ENCODE data around the gene USP6NL.
A peak's percentile ranks its signal among the peaks of the same experiment; 100 is the strongest.

USP6NL gene

DNA sequence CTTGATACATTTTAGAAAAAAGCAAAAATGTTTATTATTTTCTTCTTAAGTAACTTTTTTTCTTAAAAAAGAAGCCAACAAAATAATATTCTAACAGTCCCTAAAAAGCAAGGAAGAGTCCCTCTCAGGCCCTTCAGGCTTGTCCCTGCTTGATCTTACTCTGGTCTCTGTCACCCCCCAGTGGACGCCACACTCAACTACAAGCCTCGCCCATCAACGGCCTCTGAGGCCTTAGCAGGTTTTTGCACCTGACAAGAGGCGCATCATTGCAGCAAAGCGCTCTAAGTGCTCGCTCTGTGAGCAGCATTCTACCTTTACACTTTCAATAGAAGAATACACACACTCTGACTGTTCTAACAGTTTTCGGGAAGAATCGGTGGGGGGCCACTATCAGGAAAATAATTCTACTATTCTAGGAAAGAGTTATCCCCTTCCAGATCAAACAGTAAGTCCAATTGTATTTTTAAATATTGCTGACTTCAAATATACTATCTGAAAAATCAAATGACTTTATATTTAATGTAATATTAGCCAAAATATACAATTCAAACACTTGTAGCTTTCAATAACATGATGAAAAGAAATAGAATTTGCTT, 139.2 kb downstream of the USP6NL start:
- DNase-seq = peak; percentile 59 to 69

DNA sequence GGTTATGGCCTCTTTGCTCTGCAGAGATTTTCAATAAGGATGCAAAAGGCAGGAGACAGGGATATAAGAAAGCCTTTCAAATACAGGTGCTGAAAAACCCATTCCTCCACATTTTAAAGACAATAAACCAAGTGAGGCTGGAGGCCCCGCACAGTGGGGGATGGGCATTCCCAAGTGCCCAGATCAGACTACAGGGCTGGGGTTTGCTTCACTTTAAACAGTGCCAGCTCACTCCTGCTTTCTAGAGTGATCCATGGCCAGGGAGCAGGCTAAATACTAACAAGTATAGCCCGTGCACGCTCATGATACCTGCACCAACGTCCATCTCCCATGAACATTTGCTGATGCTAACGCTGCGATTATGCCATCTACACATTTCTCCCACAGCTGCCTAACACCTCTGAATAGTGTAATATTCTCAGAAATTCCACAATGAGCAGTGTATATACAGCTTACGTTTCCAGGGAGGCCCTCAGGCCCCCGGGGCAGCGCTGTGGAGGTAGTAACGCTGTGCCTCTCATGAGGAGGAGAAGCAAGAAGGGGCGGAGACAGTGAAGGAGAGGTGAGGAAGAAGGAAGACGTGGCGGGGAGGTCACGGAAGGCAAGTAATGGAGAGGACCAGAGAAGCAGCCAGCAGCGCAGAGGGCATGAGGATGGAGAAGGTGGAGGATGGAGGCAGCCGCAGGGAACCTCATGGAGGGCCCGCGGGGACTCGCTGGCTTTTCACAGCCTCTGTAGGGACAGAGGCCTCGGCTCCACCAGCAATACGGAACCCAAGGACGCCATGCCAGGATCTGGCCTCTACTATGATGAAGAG, 141.7 kb downstream of the USP6NL start:
- no peak for DNase-seq

DNA sequence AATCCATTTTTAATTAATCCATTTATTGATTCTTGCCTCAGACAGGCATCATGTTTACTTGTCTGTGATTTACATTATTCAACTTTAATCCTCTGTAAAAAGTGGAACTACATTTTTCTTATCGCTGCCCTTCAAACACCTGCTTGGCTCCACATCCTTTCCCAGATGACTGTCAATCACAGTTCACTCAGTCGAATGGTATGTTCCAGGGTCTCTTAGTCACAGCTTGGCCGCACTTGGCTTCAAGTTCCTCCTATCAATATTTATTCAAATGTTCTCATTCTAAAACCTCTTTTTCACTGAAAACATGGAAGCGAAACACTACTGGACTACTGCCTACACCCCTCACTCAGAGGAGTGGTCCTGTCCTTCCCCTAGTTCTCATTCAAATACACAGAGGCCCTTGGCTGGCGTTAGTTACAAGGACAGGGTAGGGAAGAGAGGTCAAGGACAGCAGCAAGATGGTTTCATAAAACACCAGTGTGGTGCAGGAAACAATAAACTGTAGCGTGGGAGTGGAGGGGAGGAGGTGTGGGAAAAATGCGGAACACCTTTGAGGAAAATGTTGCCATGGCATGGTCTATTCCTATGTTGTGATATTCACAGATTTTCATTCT, 143.2 kb downstream of the USP6NL start:
- no peak for DNase-seq

DNA sequence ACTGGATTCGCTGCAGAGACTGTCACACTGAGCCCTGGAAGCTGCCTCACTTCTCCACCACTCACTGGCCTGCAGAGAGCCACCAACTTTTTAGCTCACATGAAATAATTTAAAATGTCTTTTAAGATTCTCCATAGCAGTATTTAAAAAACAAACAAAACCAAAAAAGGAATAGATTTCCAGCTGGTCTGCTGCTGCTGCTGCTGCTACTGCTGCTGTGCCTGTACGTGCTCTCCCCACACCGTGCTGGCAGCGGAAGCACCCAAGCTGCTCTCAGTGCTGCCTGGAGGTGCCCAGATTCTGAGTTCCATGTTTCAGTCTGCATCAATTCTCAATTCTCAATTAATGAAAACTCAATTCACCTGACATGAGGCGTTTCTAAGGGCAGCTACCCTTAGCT, 146.0 kb downstream of the USP6NL start:
- no peak for DNase-seq

DNA sequence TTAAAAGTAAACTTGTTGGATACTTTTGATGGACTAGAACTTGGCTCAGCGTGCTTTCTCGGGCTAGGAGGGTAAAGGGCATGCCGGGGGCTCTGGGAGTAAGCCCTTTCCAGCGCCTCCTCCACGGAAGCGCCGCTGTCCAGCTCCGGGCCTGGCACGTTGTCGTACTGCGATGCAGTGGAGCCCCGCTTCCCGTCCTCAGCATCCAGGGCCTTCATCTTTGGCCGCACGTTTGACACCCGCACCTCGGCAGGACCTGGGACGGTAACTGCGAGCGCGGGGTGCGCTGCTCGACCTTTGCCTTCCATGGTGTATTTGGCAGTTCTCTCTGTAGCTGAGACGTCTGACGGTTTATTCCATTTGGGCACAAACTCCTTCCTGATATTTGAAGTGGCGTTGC, 148.3 kb downstream of the USP6NL start:
- DNase-seq = no peak

DNA sequence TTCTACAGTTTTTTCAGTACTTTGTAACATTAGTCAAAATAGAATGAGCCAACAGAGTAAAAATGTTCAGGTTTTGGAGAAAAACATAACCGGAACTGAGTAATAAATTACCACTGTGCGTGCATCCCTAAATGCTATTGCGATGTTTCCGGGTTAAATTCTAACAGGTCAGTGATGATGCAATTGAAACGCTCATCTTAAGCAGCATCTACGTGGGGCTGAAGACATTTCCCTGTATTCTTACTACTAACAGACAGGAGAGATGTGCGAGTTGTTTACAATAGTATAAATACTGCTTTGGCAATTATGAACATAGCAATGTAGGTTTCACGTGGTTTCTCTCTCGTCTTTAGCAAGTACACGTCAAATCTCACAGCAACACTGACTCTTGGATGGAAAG, 149.4 kb downstream of the USP6NL start:
- DNase-seq = no peak

DNA sequence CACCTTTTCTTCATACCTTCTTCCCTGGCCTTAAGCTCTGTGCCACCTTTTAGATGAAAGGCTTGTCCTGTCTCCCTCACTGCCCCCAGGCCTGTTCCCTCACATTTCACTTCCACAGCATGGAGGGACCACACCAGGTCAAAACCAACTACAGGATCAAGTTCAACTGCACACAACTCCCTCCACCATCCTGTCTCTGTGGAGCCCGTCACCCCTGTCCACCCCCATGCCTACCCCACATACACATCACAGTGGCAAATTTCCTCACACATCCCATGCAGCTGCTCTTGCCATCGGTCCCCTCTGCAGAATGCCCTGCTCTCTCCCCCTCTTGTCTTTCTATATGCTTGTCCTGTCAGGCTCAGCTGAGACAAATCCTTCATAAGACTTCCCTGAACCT, 154.1 kb downstream of the USP6NL start:
- DNase-seq = no peak

DNA sequence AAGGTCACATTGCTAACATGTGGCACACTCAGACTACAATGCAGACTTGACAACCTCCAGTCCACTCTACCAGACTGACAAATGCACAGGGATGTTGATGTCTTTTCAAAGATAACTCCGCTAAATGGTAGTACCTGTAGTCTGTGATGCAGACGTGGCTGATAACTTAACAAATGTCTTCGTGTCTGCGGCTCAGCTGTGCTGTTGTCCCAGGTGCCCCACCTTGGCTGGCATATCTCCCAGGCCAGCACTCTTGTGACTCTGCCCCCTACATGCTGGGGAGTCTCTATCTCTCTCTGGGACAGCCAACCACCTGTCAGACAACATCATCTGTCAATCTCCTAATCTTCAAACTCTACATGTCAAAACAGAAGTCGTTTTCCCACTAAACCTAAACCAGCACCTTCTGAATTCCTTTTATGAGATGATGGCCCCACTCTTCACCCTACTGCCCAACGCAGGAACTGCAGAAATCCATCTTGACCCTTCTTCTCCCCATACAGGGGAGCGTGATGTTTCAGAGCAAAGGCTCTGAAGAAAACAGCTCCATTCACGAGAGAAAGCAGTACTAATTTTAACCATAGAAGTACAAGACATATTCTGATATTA, 156.4 kb downstream of the USP6NL start:
- no peak for DNase-seq

DNA sequence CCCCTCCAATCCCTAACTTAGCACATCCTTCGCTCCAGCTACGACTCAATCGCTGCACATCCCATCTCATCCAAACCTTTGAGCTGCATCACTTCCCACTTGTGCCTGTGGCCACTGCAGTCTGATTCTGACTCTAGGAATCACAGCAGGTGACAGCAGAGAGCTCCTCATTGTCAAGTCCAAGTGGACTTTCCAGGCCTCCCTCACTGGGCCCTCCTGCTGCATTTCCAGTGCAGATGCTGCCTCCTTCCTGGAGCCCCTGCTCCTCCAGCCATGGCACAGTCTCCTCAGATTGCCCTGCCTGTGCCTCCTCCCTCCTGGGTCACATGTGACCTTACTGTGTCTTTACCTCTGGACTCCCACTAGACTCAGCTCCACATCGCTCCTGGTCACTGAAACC, 157.3 kb downstream of the USP6NL start:
- DNase-seq = no peak

DNA sequence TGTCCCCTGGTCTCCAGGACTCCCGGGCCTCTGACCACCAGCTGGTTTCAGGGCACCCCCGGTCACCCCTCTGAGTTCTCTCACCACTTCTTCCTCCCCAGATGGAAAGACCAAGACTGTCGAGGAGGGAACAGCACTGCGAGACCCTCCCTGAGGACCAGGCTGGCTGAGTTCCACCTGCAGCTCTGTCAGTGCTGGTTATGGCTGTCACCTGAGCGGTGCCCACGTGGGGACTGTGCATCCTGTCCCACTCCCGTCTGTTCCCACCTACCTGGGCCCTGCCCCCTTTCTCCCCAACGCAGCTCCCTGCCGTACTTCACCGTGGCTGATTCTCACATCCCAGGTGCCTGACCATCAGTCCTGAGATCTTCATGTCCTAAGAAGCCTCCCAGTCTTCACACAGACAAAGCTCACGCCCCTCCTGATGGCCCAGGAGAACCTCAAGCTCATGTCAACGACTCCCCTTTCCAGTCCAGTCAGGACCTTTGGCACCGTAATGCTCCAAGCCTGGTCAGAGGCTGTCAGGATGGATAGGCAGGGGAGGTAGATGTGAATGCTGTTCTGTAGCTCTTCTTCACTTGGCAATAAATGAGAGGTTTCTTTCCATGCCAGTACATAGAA, 159.7 kb downstream of the USP6NL start:
- no peak for DNase-seq

DNA sequence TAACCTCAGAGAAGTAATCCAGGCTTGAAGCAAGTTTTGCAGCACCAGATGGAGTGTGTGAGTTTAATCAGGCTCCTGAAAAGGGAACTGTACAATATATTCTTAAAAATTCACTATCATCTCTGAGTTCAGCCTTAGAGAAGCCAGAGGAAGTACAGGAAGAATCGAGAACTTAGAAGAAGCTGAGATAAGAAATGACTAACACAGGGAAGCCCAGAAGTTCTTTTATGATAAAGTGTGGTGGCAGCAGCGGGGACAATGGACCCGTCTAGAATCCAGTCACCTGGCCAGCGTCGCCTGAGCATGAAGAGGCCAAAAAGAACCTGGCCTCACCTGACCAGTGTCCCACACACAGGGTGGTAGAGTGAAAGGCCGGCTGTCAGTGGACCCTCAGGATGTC, 161.0 kb downstream of the USP6NL start:
- DNase-seq = no peak

DNA sequence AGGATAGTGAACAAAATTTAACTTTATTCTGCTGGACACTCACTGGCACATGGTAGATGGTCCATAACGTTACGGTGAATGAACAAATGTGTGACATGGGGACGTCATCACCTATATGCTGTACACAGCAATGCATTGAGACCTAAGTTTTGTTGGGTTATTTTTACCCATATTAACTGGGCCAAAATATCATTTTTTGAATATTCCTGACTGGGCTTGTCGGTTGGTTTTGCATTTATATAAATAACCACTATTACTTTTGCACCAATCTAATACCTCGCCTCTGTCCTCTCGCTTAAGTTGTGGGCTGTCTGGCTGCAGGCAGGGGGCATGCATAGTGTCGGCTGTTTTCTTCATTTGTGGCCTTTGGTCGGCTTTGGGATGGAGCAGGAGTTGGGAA, 161.7 kb downstream of the USP6NL start:
- DNase-seq = no peak

DNA sequence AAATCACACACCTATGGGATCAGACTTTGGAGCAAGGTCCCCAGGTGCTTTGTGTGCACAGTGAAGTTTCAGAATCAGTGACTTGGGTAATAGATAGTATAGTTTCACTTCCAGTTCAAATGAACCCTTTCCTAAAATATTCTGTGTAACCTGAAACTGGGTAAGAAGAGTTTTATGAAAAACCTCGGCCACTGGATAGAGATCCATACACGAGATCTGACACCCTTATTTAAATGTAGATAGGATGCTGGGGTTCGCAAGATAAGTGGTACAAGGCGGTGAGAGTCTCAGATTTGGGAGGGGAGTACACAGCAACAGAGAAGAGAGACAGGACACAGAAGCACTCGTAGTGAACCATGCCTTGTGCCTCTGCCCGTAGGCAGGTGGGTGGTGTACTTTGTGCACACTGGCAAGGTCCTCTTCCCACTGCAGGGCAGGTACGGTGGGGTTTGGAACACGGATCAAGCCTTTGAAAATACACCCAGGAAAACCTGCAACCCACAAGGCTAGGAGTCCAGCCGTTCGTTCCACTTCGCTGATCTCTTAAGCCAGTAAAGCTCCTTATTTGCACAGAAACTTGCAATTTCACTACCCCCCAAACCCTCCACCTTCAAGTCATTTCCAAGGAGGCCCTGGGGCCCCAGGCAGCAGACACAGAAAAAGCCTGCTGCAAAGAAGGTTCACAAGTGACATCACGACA, 162.8 kb downstream of the USP6NL start:
- no peak for DNase-seq

DNA sequence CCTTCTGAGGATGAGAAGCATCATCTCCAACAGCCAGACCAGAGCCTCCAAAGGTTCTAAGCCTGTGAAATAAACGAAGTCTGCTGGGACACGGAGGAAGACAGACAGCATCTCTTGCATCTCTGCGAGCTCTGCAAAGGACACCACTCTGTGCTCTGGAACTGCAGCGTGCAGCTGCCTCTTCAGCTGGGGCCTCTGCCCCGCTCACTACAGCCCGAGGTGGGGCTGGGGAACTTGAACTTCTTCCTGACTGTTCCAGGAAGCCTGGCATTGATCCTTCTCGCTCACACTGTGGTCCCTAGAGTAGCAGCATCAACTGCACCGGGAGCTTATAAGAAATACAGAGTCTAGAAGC, 163.3 kb downstream of the USP6NL start:
- no peak for DNase-seq

DNA sequence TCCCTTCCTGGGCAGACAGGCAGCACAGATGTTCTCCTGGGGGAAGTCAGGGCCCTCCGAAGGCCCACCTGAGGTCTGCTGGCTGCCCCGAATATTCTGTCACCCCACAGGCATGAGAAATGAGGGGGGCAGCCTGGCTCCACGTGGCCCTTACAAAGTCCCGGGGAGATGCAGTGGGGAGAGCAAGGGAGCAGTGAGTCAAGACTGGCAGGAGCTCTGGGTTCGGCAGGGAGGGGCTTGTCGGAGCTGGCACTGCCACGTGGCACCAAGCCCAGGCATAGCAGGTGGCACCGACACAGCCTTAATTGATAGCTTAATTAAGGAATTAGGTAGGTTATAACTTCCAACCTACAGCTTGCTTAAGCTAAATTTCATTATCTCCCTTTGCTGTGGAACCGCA, 163.9 kb downstream of the USP6NL start:
- no peak for DNase-seq

DNA sequence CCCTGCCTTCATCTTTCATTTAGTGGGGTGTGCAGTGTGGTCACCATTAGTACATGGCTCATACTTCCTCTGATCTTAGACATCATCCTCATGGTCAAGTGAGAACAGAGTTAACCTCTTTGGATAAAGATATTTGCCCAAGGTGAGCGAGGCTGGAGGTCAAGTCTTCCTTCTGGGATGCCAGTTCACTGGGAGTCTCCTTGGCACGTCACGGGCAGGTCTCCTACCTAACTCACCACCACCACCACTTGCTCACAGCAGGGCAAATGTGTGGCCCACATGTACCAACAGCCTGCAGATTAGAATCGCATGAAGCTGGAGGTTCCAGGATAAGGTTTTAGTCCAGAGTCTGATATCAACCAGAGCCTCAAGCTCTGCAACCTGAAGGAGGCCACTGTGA, 164.6 kb downstream of the USP6NL start:
- DNase-seq = no peak

DNA sequence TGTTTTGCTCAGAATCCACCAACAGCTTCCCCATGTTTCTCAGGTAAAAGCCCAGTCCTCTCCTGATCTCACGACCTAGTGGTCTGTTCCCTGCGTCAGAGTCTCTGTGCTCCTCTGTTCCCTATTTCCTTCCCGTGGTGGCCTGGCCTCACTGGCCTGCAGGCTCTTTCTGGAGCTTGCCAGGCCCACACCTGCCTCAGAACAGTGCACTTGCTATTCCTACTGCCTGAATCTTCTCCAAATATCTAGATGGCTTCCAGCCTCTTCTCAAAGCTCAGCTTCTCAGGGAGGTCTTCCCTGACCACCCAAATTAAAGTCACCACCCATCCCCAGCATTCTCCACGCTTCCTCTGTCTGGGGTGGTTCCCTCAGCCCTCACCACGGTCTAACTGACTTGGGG, 165.3 kb downstream of the USP6NL start:
- no peak for DNase-seq

DNA sequence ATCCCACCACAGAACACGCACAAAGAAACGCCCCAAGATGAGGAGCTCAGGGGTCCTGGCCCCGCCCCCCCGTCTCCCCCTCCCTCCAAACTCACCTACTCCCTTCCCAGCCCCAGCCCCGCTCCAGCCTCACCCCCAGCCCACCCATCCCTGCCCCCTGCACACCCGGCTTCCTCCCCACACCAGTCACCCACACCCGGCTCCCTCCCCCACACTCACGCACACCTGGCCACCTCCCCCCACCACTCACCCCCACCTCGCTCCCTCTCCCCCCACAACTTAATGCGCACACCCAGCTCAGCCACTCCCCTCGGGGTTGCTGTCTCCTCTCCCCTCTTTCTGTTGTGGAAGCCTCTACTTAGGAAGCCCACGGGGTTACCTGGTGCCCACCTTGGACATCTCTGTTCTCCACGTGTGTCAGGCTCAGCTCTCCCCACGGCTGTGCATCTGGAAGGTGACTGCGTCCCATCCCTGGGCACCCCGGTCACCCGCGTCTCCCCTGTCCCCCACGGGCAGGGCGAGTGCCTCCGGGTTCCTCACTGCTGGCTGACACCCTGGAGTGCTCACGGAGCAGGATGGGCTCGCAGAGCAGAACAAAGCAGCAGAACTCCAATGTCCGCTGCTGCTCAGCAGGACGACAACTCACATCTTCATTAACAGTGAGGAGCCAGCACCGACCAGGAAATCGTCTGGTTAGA, 166.8 kb downstream of the USP6NL start:
- DNase-seq = no peak

DNA sequence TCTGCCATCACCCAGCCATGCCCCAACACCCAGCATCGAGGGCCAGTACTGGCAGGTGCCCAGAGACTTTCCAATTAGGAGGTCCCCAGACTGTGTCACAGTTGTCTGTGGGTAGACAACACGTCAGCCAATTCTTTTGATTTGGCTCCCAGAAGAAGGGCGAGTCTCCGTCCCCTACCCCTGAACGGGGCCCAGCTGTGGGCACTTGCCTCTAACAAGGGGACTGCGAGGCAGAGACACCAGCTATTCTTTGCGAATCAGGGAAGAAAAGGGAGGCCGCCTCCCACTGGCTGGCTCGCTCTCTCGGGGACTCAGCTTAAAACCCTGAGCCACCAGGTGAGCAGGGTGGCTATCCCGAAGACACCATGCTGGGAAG, 167.3 kb downstream of the USP6NL start:
- no peak for DNase-seq

DNA sequence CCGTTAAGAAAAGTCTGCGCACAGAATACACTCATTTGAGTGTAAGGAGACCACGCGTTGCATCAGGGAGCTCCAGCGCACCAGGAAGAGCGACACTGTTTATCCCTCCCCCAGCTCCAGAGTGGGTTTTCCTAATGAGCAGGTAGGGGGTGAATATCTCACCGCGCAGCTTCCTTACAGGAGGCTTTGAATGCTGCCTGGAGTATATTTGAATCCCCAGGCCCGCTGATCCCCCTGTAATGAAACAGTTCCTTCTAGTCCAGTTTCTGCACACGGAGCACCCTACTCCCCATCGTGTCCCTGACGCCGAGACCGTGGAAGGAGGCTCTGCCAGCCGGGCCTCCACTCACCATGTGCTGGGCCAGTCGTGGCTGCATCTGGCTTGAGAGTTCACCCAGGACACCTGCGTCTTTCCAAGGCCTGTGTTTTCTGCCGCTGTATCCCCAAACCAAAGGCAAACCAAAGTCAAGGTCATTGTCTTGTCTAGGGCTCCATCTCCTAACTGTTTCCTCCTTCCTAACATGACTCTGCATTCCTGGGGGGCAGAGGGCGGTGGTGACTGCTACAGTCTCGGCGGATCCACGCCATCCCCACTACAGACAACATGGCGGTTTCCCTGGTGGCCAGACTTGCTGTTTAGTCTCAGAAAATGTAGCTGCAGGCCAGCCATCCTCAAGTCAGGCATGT, 167.8 kb downstream of the USP6NL start:
- DNase-seq = no peak

DNA sequence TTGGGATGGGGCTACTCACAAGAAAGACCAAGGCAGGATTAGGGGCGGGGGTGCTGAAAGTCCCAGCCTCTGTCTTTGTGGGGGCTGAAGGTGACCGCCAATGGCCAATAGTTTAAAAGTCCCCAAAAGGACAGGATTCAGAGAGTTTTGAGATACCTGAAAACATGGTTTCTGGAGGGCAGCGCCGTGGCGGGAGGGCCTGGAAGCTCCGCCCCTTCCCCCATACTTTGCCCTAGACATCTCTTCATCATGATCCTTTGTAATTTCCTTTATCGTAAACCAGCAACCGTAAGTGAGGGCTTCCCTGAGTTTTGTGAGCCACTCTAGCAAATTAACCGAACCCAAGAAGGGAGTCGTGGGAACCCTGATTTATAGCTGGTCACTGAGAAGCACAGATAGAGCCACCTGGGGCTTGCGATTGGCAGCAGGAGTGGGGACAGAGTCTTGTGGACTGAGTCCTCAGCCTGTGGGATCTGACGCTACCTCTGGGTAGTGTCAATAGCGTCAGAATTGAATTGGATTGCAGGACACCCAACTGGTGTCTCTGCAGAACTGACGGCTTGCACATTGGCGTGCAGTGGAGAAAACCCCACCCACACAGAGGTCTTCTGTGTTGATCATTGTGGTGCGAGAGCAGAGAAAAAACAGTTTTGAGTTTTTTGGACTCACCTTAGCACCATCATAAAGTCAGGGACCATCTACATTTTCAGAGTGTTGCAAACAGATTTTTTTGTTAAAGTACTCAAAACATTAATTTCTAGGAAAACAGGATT, 169.3 kb downstream of the USP6NL start:
- DNase-seq = no peak

Data from stimulated activated CD4-positive, alpha-beta T cell treated with anti-CD3 and anti-CD28 coated beads, Interleukin-4, amount 100 ng/mL, for 4 hours (primary cell).